Measurements from ENCODE around the gene DROSHA. TPM values are rescaled to one million over a fixed set of nuclear protein-coding genes. Genes with fewer than 3 reads are reported as not detected.

The DROSHA gene
- total RNA-seq, 1 donor from 2014 or later = 59.8 TPM

DNA sequence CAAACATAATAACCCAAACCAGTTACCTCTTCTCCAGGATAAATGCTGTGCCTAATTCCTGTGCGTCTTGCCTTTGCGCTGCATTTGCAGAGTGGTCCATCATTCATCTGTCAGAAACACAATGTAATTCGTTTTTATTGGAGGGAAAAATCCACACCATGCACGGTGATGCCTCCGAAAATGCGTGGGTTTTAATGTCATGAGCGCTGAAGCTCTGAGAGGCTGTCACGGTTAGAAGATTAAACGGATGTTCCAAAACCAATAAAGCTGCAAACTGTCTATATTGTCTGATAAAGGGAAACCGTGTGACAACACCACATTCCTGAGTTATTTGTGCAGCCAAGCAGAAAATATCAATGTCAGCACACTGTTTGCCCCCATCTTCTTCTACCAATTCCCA, 27.4 kb downstream of the DROSHA start:
- no peak for ATAC-seq (ENCODE audit: low read depth)
- Mint-ChIP-seq H3K27me3 (no peaks in the 10 kb centered on the region), H3K27ac (no peak overlapping the region), H3K9me3 (no peaks in the 10 kb centered on the region), H3K4me1 (no peaks in the 10 kb centered on the region), H3K36me3 (ENCODE audit: low read depth) (peaks cover 84% of the 10 kb centered on the region), H3K4me3 (no peak overlapping the region)
- no peak for DNase-seq
- TF ChIP-seq, protein P1, sequence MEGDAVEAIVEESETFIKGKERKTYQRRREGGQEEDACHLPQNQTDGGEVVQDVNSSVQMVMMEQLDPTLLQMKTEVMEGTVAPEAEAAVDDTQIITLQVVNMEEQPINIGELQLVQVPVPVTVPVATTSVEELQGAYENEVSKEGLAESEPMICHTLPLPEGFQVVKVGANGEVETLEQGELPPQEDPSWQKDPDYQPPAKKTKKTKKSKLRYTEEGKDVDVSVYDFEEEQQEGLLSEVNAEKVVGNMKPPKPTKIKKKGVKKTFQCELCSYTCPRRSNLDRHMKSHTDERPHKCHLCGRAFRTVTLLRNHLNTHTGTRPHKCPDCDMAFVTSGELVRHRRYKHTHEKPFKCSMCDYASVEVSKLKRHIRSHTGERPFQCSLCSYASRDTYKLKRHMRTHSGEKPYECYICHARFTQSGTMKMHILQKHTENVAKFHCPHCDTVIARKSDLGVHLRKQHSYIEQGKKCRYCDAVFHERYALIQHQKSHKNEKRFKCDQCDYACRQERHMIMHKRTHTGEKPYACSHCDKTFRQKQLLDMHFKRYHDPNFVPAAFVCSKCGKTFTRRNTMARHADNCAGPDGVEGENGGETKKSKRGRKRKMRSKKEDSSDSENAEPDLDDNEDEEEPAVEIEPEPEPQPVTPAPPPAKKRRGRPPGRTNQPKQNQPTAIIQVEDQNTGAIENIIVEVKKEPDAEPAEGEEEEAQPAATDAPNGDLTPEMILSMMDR (IDR thresholded peaks at IDR 0.05) = no peak
- intact Hi-C loops (cut with micrococcal nuclease) = no loop called here
- ChIA-PET POLR2A (no interaction called here), CTCF (no interaction called here)

DNA sequence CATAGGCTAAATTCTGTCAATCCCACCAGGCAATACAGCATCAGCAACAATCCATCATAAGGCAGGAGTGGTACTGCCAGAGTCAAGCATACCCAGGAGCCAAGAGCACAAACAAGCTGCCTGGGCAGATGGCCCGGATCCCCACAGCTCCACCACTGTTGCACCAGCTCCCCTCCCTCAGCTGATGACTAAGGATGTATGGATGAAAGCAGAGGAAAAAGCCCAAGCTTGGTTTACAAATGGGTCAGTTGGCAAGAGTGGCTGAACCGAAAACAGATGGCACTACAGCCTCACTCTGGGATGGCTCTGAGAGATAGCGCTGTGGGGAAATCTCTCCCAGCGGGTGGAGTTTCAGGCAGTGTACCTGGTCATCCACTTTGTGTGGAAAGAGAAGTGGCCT, 29.4 kb downstream of the DROSHA start:
- H3K27ac Mint-ChIP-seq = no peak overlapping the region
- no peaks in the 10 kb centered on the region for H3K27me3 Mint-ChIP-seq
- no peak overlapping the region for H3K4me3 Mint-ChIP-seq
- no peak for ATAC-seq (ENCODE audit: low read depth)
- TF ChIP-seq, protein P1 (IDR thresholded peaks at IDR 0.05) = no peak
- ChIA-PET CTCF (no interaction called here), POLR2A (no interaction called here)
- H3K36me3 Mint-ChIP-seq (ENCODE audit: low read depth) = peaks cover 86% of the 10 kb centered on the region
- no peak for DNase-seq
- H3K4me1 Mint-ChIP-seq = no peaks in the 10 kb centered on the region
- intact Hi-C loops (cut with micrococcal nuclease) = no loop called here
- H3K9me3 Mint-ChIP-seq = no peaks in the 10 kb centered on the region

DNA sequence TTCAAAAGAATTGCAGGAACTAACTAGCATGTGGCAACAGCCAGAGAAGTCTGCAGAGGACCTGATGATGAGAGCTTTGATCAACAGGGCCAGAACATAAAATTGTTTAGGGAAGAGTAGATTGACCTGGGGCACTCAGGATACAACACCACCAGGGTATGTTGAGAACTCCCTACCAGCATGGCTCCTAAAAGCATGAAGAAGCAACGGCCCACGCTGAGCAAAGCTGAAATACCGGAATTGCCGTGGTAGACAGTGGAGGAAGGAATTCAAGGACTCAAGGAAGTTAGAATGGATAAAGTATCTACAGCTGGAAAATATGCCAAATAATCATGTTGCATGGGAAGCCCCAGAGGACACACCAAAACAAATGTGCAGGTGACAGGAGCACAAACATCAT, 31.6 kb downstream of the DROSHA start:
- H3K4me1 Mint-ChIP-seq = no peaks in the 10 kb centered on the region
- no peak overlapping the region for H3K27ac Mint-ChIP-seq
- no peak overlapping the region for H3K4me3 Mint-ChIP-seq
- no peaks in the 10 kb centered on the region for H3K9me3 Mint-ChIP-seq
- ATAC-seq (ENCODE audit: low read depth) = no peak
- no peak for DNase-seq
- H3K36me3 Mint-ChIP-seq (ENCODE audit: low read depth) = peaks cover 97% of the 10 kb centered on the region
- POLR2A ChIA-PET = no interaction called here
- H3K27me3 Mint-ChIP-seq = no peaks in the 10 kb centered on the region
- TF ChIP-seq, protein P1 (IDR thresholded peaks at IDR 0.05) = no peak
- CTCF ChIA-PET = no interaction called here
- intact Hi-C loops (cut with micrococcal nuclease) = no loop called here

DNA sequence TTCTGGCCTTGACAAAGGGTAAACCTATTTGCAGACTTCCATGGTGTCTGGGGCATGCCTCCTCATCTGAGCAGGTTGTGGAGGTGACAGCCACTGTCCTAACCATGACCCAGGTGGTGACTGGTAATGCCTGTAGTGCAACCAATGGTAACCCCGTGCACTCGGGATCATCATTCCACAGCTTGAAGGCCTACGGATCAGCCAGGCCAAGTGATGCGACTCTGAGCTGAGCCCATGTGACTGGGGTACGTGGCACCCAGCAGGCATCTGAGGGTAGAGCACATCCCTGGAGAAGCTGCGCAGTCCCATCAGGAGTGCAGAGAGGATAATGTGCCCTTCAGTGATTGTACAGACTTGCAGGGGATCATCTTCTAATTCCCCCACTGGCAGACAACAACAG, 35.0 kb downstream of the DROSHA start:
- H3K27me3 Mint-ChIP-seq = no peaks in the 10 kb centered on the region
- no peaks in the 10 kb centered on the region for H3K4me1 Mint-ChIP-seq
- TF ChIP-seq, protein P1 (IDR thresholded peaks at IDR 0.05) = no peak
- POLR2A ChIA-PET = no interaction called here
- CTCF ChIA-PET = no interaction called here
- peaks cover 96% of the 10 kb centered on the region for H3K36me3 Mint-ChIP-seq (ENCODE audit: low read depth)
- H3K4me3 Mint-ChIP-seq = no peak overlapping the region
- DNase-seq (no peak), ATAC-seq (ENCODE audit: low read depth) (no peak)
- H3K27ac Mint-ChIP-seq = no peak overlapping the region
- no peaks in the 10 kb centered on the region for H3K9me3 Mint-ChIP-seq
- intact Hi-C loops (cut with micrococcal nuclease) = no loop called here

DNA sequence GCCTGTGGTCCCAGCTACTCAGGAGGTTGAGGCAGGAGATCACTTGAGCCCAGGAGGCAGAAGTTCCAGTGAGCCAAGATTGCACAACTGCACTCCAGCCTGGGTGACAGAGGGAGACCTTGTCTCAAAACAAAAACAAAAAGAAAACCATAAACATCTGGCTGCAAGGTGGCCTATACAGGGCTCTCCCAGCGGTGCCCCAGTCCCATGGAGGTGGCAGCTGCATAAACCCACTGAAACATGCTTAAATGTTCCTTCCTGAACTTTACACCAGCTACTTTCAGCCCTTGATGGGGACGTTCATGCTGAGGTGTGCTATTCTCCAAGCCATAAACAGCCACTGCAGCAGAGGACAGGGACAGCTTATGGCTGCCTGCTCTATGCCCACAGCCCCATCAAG, 35.6 kb downstream of the DROSHA start:
- CTCF ChIA-PET = no interaction called here
- POLR2A ChIA-PET = no interaction called here
- Mint-ChIP-seq H3K4me3 (no peak overlapping the region), H3K4me1 (no peaks in the 10 kb centered on the region), H3K27ac (no peak overlapping the region), H3K9me3 (no peaks in the 10 kb centered on the region), H3K36me3 (ENCODE audit: low read depth) (peaks cover 95% of the 10 kb centered on the region), H3K27me3 (no peaks in the 10 kb centered on the region)
- no peak for DNase-seq
- intact Hi-C loops (cut with micrococcal nuclease) = no loop called here
- TF ChIP-seq, protein P1 (IDR thresholded peaks at IDR 0.05) = no peak
- ATAC-seq (ENCODE audit: low read depth) = no peak
